Endothelial cell of umbilical vein (primary cell): ENCODE results near the gene SAFB. TPM values are rescaled to one million over a fixed set of nuclear protein-coding genes. Genes with fewer than 3 reads are reported as not detected.

Source experiments
- BruUV-seq: library from RNA; stranded (reverse); fragments of 400-500 nt; replicated peaks from 2 replicates; lab custom pipeline; 2021; lab: Mats Ljungman, UMichigan
- CTCF ChIA-PET: fragments of 300-600, 350-600 bp; sonication (Branson Sonifier 250); formaldehyde crosslinking; loops from one replicate; lab custom pipeline; 2021; ENCODE audit warnings: antibody characterized with exemption, inconsistent platforms; lab: Charles Lee
- POLR2A ChIA-PET: fragments of 300-600, 350-600 bp; sonication (Branson Sonifier 250); formaldehyde crosslinking; loops from one replicate; lab custom pipeline; 2021; ENCODE audit warnings: antibody characterized with exemption, inconsistent platforms; lab: Charles Lee
- DNase-seq: peaks from one replicate; pipeline ENCODE4 v3.0.0-alpha.2; 2011; ENCODE audit warnings: low read depth, low spot score
- FAIRE-seq: peaks from 2 replicates; lab custom pipeline; 2011; peaks lifted over from hg19 to GRCh38; lab: Jason Lieb, UNC
- H2AFZ ChIP-seq: 2 replicates; pipeline ENCODE4 v1.6.0; 2012; ENCODE audit warnings: low read depth, low read length, control low read depth, inconsistent platforms
- H3K27ac ChIP-seq: 2 replicates; pipeline ENCODE4 v1.5.1; 2011; ENCODE audit warnings: low read depth, mild to moderate bottlenecking, control low read depth, low read length, moderate library complexity; ENCODE audit not compliant: insufficient read depth
- H3K27me3 ChIP-seq, 2 experiments: 2 replicates each; pipeline versions ENCODE4 v1.6.0 to v1.6.1; 2011; ENCODE audit warnings: low read length in 2 of 2, mixed read lengths in 1 of 2; ENCODE audit not compliant: control insufficient read depth in 2 of 2, insufficient read depth in 2 of 2
- H3K36me3 ChIP-seq, 2 experiments: 2 replicates in 1 of 2; 3 replicates in 1 of 2; pipeline ENCODE4 v1.5.1; 2011; ENCODE audit warnings: low read length in 2 of 2, mild to moderate bottlenecking in 1 of 2, moderate library complexity in 1 of 2; ENCODE audit not compliant: control insufficient read depth in 2 of 2, insufficient read depth in 2 of 2; ENCODE audit errors: extremely low read depth in 1 of 2
- H3K4me1 ChIP-seq: 3 replicates; pipeline ENCODE4 v1.5.1; 2011; ENCODE audit warnings: mild to moderate bottlenecking, low read length; ENCODE audit not compliant: control insufficient read depth, insufficient read depth; ENCODE audit errors: extremely low read depth
- H3K4me2 ChIP-seq: 2 replicates; pipeline ENCODE4 v1.6.1; 2011; ENCODE audit warnings: low read length, control low read depth, mixed read lengths; ENCODE audit not compliant: insufficient read depth
- H3K4me3 ChIP-seq, 3 experiments: fragments of 200-600 bp in 1 of 3; sonication (generic), shearing (Covaris generic) in 1 of 3; replicated peaks in 1 of 3; 2 replicates each; pipeline ENCODE4 v1.5.1; 2011 to 2016; ENCODE audit warnings: control low read depth in 3 of 3, low read length in 3 of 3, mild to moderate bottlenecking in 2 of 3, inconsistent platforms in 1 of 3, low read depth in 1 of 3, moderate library complexity in 1 of 3; ENCODE audit not compliant: insufficient read depth in 1 of 3
- H3K79me2 ChIP-seq: 2 replicates; pipeline ENCODE4 v1.6.0; 2012; ENCODE audit warnings: low read length, inconsistent platforms; ENCODE audit not compliant: control insufficient read depth, insufficient read depth
- H3K9ac ChIP-seq: replicated peaks from 2 replicates; pipeline ENCODE3; 2011; ENCODE audit warnings: low read length, control low read depth; ENCODE audit not compliant: insufficient read depth; ENCODE audit errors: extremely low read depth
- H3K9me1 ChIP-seq: replicated peaks from 3 replicates; pipeline ENCODE4 v1.6.0; 2011; ENCODE audit warnings: mild to moderate bottlenecking, low read length; ENCODE audit not compliant: control insufficient read depth, insufficient read depth; ENCODE audit errors: extremely low read depth
- H3K9me3 ChIP-seq: replicated peaks from 2 replicates; pipeline ENCODE4 v1.5.1; 2012; ENCODE audit warnings: low read length, inconsistent platforms; ENCODE audit not compliant: control insufficient read depth, insufficient read depth
- H4K20me1 ChIP-seq: replicated peaks from 2 replicates; pipeline ENCODE3; 2011; ENCODE audit warnings: mild to moderate bottlenecking, low read length; ENCODE audit not compliant: control insufficient read depth, insufficient read depth; ENCODE audit errors: extremely low read depth
- GATA2 ChIP-seq: IDR thresholded peaks from 2 replicates; pipeline ENCODE4 v1.7.0; 2011; ENCODE audit warnings: low read depth, mild to moderate bottlenecking, moderate library complexity, mixed read lengths, low read length; ENCODE audit not compliant: insufficient read length, insufficient read depth
- JUN ChIP-seq: IDR thresholded peaks from 2 replicates; pipeline ENCODE4 v1.6.1; 2011; ENCODE audit warnings: borderline replicate concordance, low read depth; ENCODE audit not compliant: insufficient read length, insufficient read depth
- POLR2A ChIP-seq: IDR thresholded peaks from 2 replicates; pipeline ENCODE4 v1.6.1; 2012; ENCODE audit warnings: low read depth, mild to moderate bottlenecking, control low read depth, low read length
- POLR2AphosphoS5 ChIP-seq: IDR thresholded peaks from 2 replicates; pipeline ENCODE4 v1.6.1; 2012; ENCODE audit warnings: low read depth, mild to moderate bottlenecking, control low read depth, low read length, moderate library complexity; ENCODE audit not compliant: insufficient read depth
- dilution Hi-C: fragments of 300-500 bp; cut with MboI; formaldehyde crosslinking; loops from one replicate; pipeline ENCODE4 v1.15.0; 2019; ENCODE audit warnings: low sequenced_read_pairs; ENCODE audit not compliant: extremely low pct_ligation_motif_present
- intact Hi-C: fragments of 100-400 bp; cut with micrococcal nuclease; formaldehyde crosslinking; loops from one replicate; pipeline ENCODE4 v1.10.0; 2022
- polyA plus RNA-seq, 4 experiments: library from polyadenylated mRNA; depleted of rRNA in 3 of 4; stranded (reverse) in 3 of 4; unstranded in 1 of 4; fragments of >200 nt; gene quantifications; 2 replicates each; pipeline versions ENCODE4 v1.2.1 to v1.2.3, GENCODE V29; 2011 to 2012; ENCODE audit warnings: missing spikeins in 1 of 4
- total RNA-seq: library from RNA; stranded (reverse); gene quantifications from 2 replicates; pipeline ENCODE4 v1.2.3, GENCODE V29; 2021
- TF ChIP-seq, protein P1 (sequence below), 2 donors: IDR thresholded peaks; 1 replicate in 1 of 2; 2 replicates in 1 of 2; pipeline ENCODE4 v1.5.1; 2011; ENCODE audit warnings: low read length in 2 of 2, mild to moderate bottlenecking in 2 of 2, moderate library complexity in 2 of 2, control low read depth in 1 of 2, inconsistent platforms in 1 of 2, low read depth in 1 of 2; ENCODE audit not compliant: insufficient read depth in 1 of 2; ENCODE audit errors: extremely low read depth in 1 of 2

SAFB gene
- total and polyA plus RNA-seq, 2 donors (not counting 3 experiments of a cell fraction or from before 2014, with no cell fraction given), result 44.7 to 109 TPM

DNA sequence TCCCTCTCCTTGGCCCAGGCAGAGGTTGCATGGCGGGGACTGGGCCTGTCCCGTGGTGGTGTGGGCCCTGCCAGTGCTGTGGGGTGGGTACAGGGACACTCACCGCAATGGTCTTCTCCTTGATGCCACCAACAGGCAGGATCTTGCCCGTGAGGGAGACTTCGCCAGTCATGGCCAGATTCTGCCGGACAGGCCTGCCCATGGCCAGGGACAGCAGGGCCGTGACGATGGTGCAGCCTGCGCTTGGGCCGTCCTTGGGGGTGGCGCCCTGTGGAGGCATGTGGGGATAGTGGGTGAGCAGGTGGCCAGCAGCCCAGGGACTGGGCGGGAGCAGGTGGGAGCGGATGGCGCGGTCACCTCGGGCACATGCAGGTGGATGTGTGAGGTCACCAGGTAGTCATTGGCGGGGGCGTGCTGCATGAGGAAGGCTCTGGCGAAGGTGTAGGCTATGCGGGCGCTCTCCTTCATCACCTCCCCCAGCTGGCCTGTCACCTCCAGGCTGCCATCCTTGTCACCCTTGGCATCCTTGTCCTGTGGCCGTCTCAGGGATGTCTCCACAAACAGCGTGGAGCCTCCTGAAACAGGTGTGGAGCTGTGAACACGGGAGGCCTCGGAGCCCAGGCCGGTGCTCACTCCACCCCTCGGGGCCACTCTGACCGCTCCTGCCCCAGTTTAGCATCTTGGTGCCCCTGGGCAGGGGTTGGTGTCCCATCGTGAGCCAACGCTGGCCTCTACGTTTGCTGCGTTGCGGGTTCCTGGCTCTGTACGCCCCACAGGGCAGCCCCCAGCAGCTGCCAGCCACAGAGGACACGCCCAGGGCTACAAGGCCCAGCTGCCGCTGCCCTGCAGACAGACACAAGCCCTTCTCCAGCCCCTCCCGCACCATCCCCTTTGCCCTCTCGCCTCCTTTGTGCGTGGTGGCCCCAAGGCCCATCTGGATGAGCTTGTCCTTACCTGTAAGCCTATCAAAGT is 70.6 kb downstream of the SAFB start:
- Histone ChIP-seq H3K9ac (no peak overlapping the region), H3K9me3 (no peaks in the 10 kb centered on the region), H3K27ac (no peak overlapping the region), H3K36me3 (peaks cover 8 to 45% of the 10 kb centered on the region in 2 experiments), H3K4me2 (no peak overlapping the region), H3K4me1 (peaks cover 8% of the 10 kb centered on the region), H3K79me2 (peaks cover 52% of the 10 kb centered on the region), H2AFZ (no peak overlapping the region), H4K20me1 (no peaks in the 10 kb centered on the region), H3K27me3 (no peaks in the 10 kb centered on the region), H3K9me1 (no peaks in the 10 kb centered on the region), H3K4me3 (no peak overlapping the region)
- no TSS peak for BruUV-seq
- FAIRE-seq, result no peak
- intact Hi-C loops, result no loop called here
- dilution Hi-C loops, result no loop called here
- TF ChIP-seq POLR2A, result peak; percentile 45
- TF ChIP-seq GATA2, result no peak
- no peak for TF ChIP-seq JUN
- ChIA-PET CTCF (no interaction called here), POLR2A (no interaction called here)
- DNase-seq, result no peak

DNA sequence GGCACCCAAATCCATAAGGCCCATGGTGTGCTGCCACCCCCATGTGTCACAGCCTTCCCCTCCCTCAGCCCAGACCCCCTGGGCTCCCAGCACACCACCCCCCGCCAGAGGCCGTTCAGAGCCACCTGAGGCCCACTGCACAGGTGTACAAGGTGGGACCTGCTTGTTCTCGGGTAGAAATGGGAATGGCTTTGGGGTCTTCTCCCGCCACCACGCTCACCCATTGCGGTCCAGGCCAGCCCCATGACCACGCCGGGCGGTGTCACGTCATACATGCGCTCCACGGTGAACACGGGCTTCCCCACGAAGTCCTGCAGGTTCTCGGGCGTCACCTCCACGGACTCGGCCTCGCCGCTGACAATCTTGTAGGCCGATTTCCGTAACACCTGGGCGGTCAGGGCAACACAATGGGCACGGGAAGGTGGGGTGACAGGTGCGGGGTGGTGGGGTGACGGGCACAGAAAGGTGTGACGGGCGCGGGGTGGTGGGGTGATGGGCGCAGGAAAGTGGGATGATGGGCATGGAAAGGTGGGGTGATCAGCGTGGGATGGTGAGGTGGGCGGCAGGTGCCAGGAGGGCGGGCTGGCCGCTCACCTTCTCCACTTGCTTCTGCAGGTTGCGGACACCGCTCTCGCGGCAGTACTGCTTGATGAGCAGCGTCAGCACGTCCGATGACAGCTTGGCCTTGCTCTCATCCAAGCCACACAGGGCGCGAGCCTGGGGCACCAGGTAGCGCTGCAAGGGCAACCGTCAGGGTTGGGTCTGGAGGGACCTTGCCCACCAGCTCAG is 71.5 kb downstream of the SAFB start:
- no TSS peak for BruUV-seq
- peaks cover 11 to 50% of the 10 kb centered on the region in 2 experiments for H3K36me3 ChIP-seq
- H3K27me3 ChIP-seq, result no peaks in the 10 kb centered on the region
- H3K9ac ChIP-seq, result no peak overlapping the region
- peaks cover 8% of the 10 kb centered on the region for H3K4me1 ChIP-seq
- dilution Hi-C loops (no loop called here), intact Hi-C loops (no loop called here)
- ChIA-PET CTCF (no interaction called here), POLR2A (no interaction called here)
- H2AFZ ChIP-seq, result no peak overlapping the region
- FAIRE-seq (no peak), DNase-seq (no peak)
- peaks cover 52% of the 10 kb centered on the region for H3K79me2 ChIP-seq
- no peaks in the 10 kb centered on the region for H3K9me1 ChIP-seq
- H3K4me3 ChIP-seq, result no peak overlapping the region
- H4K20me1 ChIP-seq, result no peaks in the 10 kb centered on the region
- TF ChIP-seq, protein P1, sequence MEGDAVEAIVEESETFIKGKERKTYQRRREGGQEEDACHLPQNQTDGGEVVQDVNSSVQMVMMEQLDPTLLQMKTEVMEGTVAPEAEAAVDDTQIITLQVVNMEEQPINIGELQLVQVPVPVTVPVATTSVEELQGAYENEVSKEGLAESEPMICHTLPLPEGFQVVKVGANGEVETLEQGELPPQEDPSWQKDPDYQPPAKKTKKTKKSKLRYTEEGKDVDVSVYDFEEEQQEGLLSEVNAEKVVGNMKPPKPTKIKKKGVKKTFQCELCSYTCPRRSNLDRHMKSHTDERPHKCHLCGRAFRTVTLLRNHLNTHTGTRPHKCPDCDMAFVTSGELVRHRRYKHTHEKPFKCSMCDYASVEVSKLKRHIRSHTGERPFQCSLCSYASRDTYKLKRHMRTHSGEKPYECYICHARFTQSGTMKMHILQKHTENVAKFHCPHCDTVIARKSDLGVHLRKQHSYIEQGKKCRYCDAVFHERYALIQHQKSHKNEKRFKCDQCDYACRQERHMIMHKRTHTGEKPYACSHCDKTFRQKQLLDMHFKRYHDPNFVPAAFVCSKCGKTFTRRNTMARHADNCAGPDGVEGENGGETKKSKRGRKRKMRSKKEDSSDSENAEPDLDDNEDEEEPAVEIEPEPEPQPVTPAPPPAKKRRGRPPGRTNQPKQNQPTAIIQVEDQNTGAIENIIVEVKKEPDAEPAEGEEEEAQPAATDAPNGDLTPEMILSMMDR (IDR thresholded peaks at IDR 0.05; ENCODE audit: extremely low read depth in 1 of 2, insufficient read depth in 1 of 2, low read depth in 1 of 2, low read length in 2 of 2), result no peak
- peak; percentile 17 for TF ChIP-seq POLR2AphosphoS5
- TF ChIP-seq GATA2, result no peak
- H3K27ac ChIP-seq, result no peak overlapping the region
- H3K9me3 ChIP-seq, result no peaks in the 10 kb centered on the region
- H3K4me2 ChIP-seq, result no peak overlapping the region
